Astrocyte (in vitro differentiated cells and primary cell): Measurements from ENCODE around the gene SUMF1. TPM values are rescaled to one million over a fixed set of nuclear protein-coding genes. Genes with fewer than 3 reads are reported as not detected.

Experiments
- DNase-seq: peaks from one replicate; pipeline ENCODE4 v3.0.0-alpha.2; 2010; ENCODE audit warnings: low read depth
- FAIRE-seq: peaks from 2 replicates; lab custom pipeline; 2011; peaks lifted over from hg19 to GRCh38; lab: Jason Lieb, UNC
- H2AFZ ChIP-seq: 2 replicates; pipeline ENCODE4 v1.6.0; 2012; ENCODE audit warnings: low read depth, low read length, inconsistent platforms
- H3K27ac ChIP-seq: 2 replicates; pipeline ENCODE4 v1.5.1; 2011; ENCODE audit warnings: low read depth, low read length, inconsistent platforms
- H3K27me3 ChIP-seq: 2 replicates; pipeline ENCODE4 v1.6.0; 2011; ENCODE audit warnings: low read length, inconsistent platforms; ENCODE audit not compliant: insufficient read depth
- H3K36me3 ChIP-seq: 2 replicates; pipeline ENCODE4 v1.5.1; 2011; ENCODE audit warnings: low read length, inconsistent platforms; ENCODE audit not compliant: insufficient read depth
- H3K4me1 ChIP-seq: 2 replicates; pipeline ENCODE4 v1.5.1; 2011; ENCODE audit warnings: low read length, inconsistent platforms; ENCODE audit not compliant: insufficient read depth
- H3K4me2 ChIP-seq: 2 replicates; pipeline ENCODE4 v1.6.0; 2012; ENCODE audit warnings: low read length, inconsistent platforms
- H3K4me3 ChIP-seq: 2 replicates; pipeline ENCODE4 v1.5.1; 2011; ENCODE audit warnings: low read depth, mild to moderate bottlenecking, low read length, inconsistent platforms; ENCODE audit not compliant: insufficient read depth
- H3K79me2 ChIP-seq: 2 replicates; pipeline ENCODE4 v1.6.0; 2012; ENCODE audit warnings: mild to moderate bottlenecking, low read length, inconsistent platforms; ENCODE audit not compliant: insufficient read depth
- H3K9ac ChIP-seq: 2 replicates; pipeline ENCODE4 v1.6.0; 2012; ENCODE audit warnings: mild to moderate bottlenecking, low read length, inconsistent platforms
- H3K9me3 ChIP-seq: 2 replicates; pipeline ENCODE4 v1.5.1; 2012; ENCODE audit warnings: low read depth, mild to moderate bottlenecking, low read length, inconsistent platforms; ENCODE audit not compliant: insufficient read depth
- H4K20me1 ChIP-seq: 2 replicates; pipeline ENCODE4 v1.6.0; 2012; ENCODE audit warnings: low read length, inconsistent platforms; ENCODE audit not compliant: insufficient read depth
- H3K27ac Mint-ChIP-seq: one replicate; pipeline ENCODE4 v1.8.0; 2021; ENCODE audit warnings: mild to moderate bottlenecking, mixed read lengths; ENCODE audit not compliant: unreplicated experiment
- H3K27me3 Mint-ChIP-seq: one replicate; pipeline ENCODE4 v1.8.0; 2021; ENCODE audit warnings: low read depth, mixed read lengths; ENCODE audit not compliant: unreplicated experiment
- H3K36me3 Mint-ChIP-seq: one replicate; pipeline ENCODE4 v1.8.0; 2021; ENCODE audit warnings: low read depth, mixed read lengths; ENCODE audit not compliant: unreplicated experiment
- H3K4me1 Mint-ChIP-seq: one replicate; pipeline ENCODE4 v1.8.0; 2021; ENCODE audit warnings: low read depth, mixed read lengths; ENCODE audit not compliant: unreplicated experiment
- H3K4me3 Mint-ChIP-seq: one replicate; pipeline ENCODE4 v1.8.0; 2021; ENCODE audit warnings: mild to moderate bottlenecking, moderate library complexity, mixed read lengths; ENCODE audit not compliant: unreplicated experiment
- H3K9me3 Mint-ChIP-seq: one replicate; pipeline ENCODE4 v1.8.0; 2021; ENCODE audit warnings: mild to moderate bottlenecking, mixed read lengths; ENCODE audit not compliant: unreplicated experiment
- CTCF ChIP-seq: IDR thresholded peaks from 2 replicates; pipeline ENCODE4 v1.5.1; 2011; ENCODE audit warnings: low read depth, mild to moderate bottlenecking, inconsistent platforms, low read length, moderate library complexity; ENCODE audit not compliant: insufficient read depth
- EZH2 ChIP-seq: IDR thresholded peaks from 2 replicates; pipeline ENCODE4 v1.6.1; 2012; ENCODE audit warnings: mild to moderate bottlenecking, low read length, inconsistent platforms; ENCODE audit not compliant: insufficient read depth
- total RNA-seq: library from RNA; stranded (reverse); gene quantifications from 2 replicates; pipeline ENCODE4 v1.2.1, GENCODE V29; 2021

The SUMF1 gene
- total RNA-seq, 1 donor from 2014 or later: 17.4 TPM

DNA sequence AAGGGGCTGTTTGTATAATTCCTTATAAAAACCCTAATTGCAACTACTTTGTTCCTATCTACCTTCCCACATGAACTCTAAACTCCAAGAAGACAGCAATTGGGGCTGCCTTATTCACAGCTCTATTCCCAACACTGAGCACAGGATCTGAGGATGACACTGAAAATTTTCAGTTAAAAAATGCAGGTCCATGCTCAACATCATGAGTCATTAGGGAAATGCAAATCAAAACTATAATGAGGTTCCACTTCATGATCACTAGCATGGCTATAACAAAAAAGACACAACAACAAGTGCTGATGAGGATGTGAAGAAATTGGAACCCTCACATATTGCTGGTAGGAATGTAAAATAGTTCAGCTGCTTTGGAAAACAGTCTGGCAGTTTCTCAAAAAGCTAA lies 12.9 kb downstream of the SUMF1 start:
- H3K36me3 Mint-ChIP-seq: no peaks in the 10 kb centered on the region
- Histone ChIP-seq H3K4me1 (no peaks in the 10 kb centered on the region), H3K4me3 (no peak overlapping the region), H2AFZ (no peak overlapping the region), H3K9ac (no peak overlapping the region), H3K4me2 (no peak overlapping the region), H3K36me3 (no peaks in the 10 kb centered on the region), H3K27ac (no peak overlapping the region), H4K20me1 (no peaks in the 10 kb centered on the region), H3K9me3 (no peaks in the 10 kb centered on the region), H3K79me2 (no peaks in the 10 kb centered on the region), H3K27me3 (no peaks in the 10 kb centered on the region)
- TF ChIP-seq EZH2 (no peak), CTCF (no peak)
- H3K9me3 Mint-ChIP-seq: no peaks in the 10 kb centered on the region
- H3K27me3 Mint-ChIP-seq: no peaks in the 10 kb centered on the region
- no peak overlapping the region for H3K27ac Mint-ChIP-seq
- no peak for FAIRE-seq
- no peak overlapping the region for H3K4me3 Mint-ChIP-seq
- no peaks in the 10 kb centered on the region for H3K4me1 Mint-ChIP-seq
- DNase-seq: no peak

DNA sequence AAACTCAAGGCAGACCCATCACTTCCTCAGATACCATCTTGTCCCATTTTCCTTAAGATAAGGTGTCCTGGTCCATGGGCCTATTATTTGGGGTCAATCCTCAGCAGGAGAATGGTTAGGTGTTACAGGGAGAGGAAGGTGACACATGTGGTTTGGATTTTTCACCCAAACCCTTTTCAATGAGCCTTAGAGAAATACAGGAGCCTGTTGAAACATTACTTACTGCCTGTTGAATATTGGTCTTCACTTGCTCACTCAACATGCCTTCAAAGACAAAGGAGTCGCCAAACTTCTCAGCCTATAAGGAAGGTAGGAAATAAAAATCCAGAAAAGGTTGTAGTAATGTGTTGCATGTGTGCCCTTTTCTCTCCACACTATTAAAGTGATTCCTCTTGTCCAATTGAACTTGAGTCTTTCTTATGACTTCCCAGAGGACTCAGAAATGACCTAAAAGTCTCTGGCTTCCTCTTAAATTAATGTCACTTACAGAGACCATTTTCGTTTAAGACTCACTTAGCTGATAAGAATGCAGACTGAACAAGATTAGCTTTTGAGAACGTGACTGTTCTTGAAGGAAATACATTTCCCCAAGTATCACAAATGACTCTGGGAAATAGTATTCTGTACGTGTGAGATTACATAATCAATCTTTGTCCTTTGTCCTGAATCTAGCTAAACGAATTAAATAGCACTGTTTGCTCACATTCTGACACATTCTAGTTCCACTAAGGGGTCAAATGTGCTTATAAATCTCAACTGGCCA lies 17.8 kb downstream of the SUMF1 start:
- Mint-ChIP-seq H3K4me1 (no peaks in the 10 kb centered on the region), H3K36me3 (no peaks in the 10 kb centered on the region), H3K9me3 (no peaks in the 10 kb centered on the region), H3K27ac (no peak overlapping the region), H3K4me3 (no peak overlapping the region), H3K27me3 (no peaks in the 10 kb centered on the region)
- no peaks in the 10 kb centered on the region for H3K4me1 ChIP-seq
- H2AFZ ChIP-seq: no peak overlapping the region
- no peak overlapping the region for H3K27ac ChIP-seq
- H3K4me3 ChIP-seq: no peak overlapping the region
- no peaks in the 10 kb centered on the region for H3K79me2 ChIP-seq
- H3K4me2 ChIP-seq: no peak overlapping the region
- H3K9ac ChIP-seq: no peak overlapping the region
- no peaks in the 10 kb centered on the region for H4K20me1 ChIP-seq
- TF ChIP-seq CTCF: no peak
- TF ChIP-seq EZH2: no peak
- H3K27me3 ChIP-seq: no peaks in the 10 kb centered on the region
- DNase-seq (no peak), FAIRE-seq (no peak)
- no peaks in the 10 kb centered on the region for H3K9me3 ChIP-seq
- H3K36me3 ChIP-seq: no peaks in the 10 kb centered on the region

- H3K4me3 Mint-ChIP-seq: no peak overlapping the region
These were observed 18.9 kb downstream of the SUMF1 start for GRCh38 chr3:4448187-4448586.

More at GRCh38 chr3:4448187-4448586, 18.9 kb downstream of the SUMF1 start:
- Histone ChIP-seq H3K36me3 (no peaks in the 10 kb centered on the region), H3K79me2 (no peaks in the 10 kb centered on the region), H3K9me3 (no peaks in the 10 kb centered on the region), H3K27me3 (no peaks in the 10 kb centered on the region), H3K4me1 (no peaks in the 10 kb centered on the region), H3K27ac (no peak overlapping the region), H3K4me3 (no peak overlapping the region), H2AFZ (no peak overlapping the region), H4K20me1 (no peaks in the 10 kb centered on the region), H3K9ac (no peak overlapping the region), H3K4me2 (no peak overlapping the region)
- H3K36me3 Mint-ChIP-seq: no peaks in the 10 kb centered on the region
- FAIRE-seq: no peak
- DNase-seq: no peak
- H3K9me3 Mint-ChIP-seq: no peaks in the 10 kb centered on the region
- no peaks in the 10 kb centered on the region for H3K4me1 Mint-ChIP-seq
- TF ChIP-seq EZH2: no peak
- TF ChIP-seq CTCF: no peak
- no peak overlapping the region for H3K27ac Mint-ChIP-seq
- H3K27me3 Mint-ChIP-seq: no peaks in the 10 kb centered on the region
